Adrenal gland (tissue), 5 donors: ENCODE measurements around the gene ZFP62.

Experiments
- CTCF ChIP-seq, 6 experiments: fragments of 450-650 bp in 4 of 6; fragments of 200-600 bp in 2 of 6; sonication (generic) in 1 of 6; IDR thresholded peaks; 1 replicate in 5 of 6; 2 replicates in 1 of 6; pipeline versions ENCODE4 v1.5.1 to v1.8.0; 2016 to 2021; ENCODE audit warnings: antibody characterized with exemption in 6 of 6, mild to moderate bottlenecking in 2 of 6, moderate library complexity in 1 of 6
- POLR2A ChIP-seq, 2 donors: fragments of 450-650 bp; IDR thresholded peaks; one replicate each; pipeline ENCODE4 v1.6.1; 2017; ENCODE audit warnings: antibody characterized with exemption in 2 of 2, mild to moderate bottlenecking in 2 of 2, moderate library complexity in 1 of 2
- donor health status: DM: no; HTN: no; CAD: no.

DNA sequence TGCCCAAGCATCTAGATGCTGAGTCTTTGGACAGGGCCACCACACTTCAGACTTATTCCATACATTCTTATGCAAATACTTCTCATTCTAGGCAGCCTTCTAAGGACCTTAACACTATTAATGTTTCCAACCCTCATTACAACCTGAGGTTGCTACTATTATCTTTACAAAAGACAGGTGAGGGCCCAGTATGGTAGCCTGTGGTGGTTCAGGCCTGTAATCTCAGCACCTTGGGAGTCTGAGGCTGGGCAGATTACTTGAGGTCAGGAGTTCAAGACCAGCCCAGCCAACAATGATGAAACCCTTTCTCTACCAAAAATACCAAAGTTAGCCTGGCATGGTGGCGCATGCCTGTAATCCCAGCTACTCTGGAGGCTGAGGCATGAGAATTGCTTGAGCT is 16.2 kb downstream of the ZFP62 start:
- TF ChIP-seq CTCF (IDR thresholded peaks at IDR 0.05) (no peak), POLR2A (IDR thresholded peaks at IDR 0.05) (no peak)
